ENCODE measurements around the gene CWC15. TPM values are rescaled to one million over a fixed set of nuclear protein-coding genes. Genes with fewer than 3 reads are reported as not detected.

The CWC15 gene
- total and polyA plus RNA-seq, 2 donors (not counting 3 experiments of a cell fraction or from before 2014, with no cell fraction given) = 16.9 to 72.0 TPM

GRCh38 chr11:94934362-94934761 lies 39.0 kb downstream of the CWC15 start:
- no TSS peak for BruUV-seq (replicated peaks)
- CTCF ChIA-PET = interaction anchor here (0.7 to 4.5 kb wide), 6 partner anchors 10 to 311 kb away, joined by 3 to 18 read pairs (median 4); no protein-coding TSS in a partner anchor

GRCh38 chr11:94933223-94934130 lies 39.9 kb downstream of the CWC15 start:
- intact Hi-C loops (cut with micrococcal nuclease) (loop anchor here (1.0 to 10.0 kb wide), 8 partner anchors 7 to 799 kb away; partner anchors contain the start of genes CWC15 and KDM4D), dilution Hi-C loops (cut with MboI; ENCODE audit: extremely low pct_ligation_motif_present, low sequenced_read_pairs) (no loop called here)
- Histone ChIP-seq H2AFZ (ENCODE audit: low read depth, low read length) (peak overlapping the region; percentile 36), H3K9ac (replicated peaks; ENCODE audit: extremely low read depth, insufficient read depth, low read length) (peak overlapping the region; percentile 78), H3K9me1 (replicated peaks; ENCODE audit: control insufficient read depth, extremely low read depth, insufficient read depth, low read length) (no peaks in the 10 kb centered on the region), H3K9me3 (replicated peaks; ENCODE audit: control insufficient read depth, insufficient read depth, low read length) (no peaks in the 10 kb centered on the region), H3K4me2 (ENCODE audit: insufficient read depth, low read length) (peak overlapping the region; percentile 79), H3K27me3 (ENCODE audit: control insufficient read depth in 2 of 2, insufficient read depth in 2 of 2, low read length in 2 of 2) (no peaks in the 10 kb centered on the region), H3K27ac (ENCODE audit: insufficient read depth, low read depth, low read length) (peak overlapping the region; percentile 96), H3K36me3 (ENCODE audit: control insufficient read depth in 2 of 2, extremely low read depth in 1 of 2, insufficient read depth in 2 of 2, low read length in 2 of 2) (no peaks in the 10 kb centered on the region), H4K20me1 (replicated peaks; ENCODE audit: control insufficient read depth, extremely low read depth, insufficient read depth, low read length) (no peaks in the 10 kb centered on the region), H3K4me1 (ENCODE audit: control insufficient read depth, extremely low read depth, insufficient read depth, low read length) (peaks cover 46% of the 10 kb centered on the region), H3K79me2 (ENCODE audit: control insufficient read depth, insufficient read depth, low read length) (no peaks in the 10 kb centered on the region), H3K4me3 (replicated peaks in 1 of 3; ENCODE audit: insufficient read depth in 1 of 3, low read depth in 1 of 3, low read length in 3 of 3) (no peak overlapping the region)
- ChIA-PET CTCF (interaction anchor here (0.7 to 4.5 kb wide), 4 partner anchors 9 to 35 kb away, joined by 3 to 18 read pairs (median 12); no protein-coding TSS in a partner anchor), POLR2A (interaction anchor here (1.0 to 1.1 kb wide), 2 partner anchors 40 to 139 kb away, joined by 3 to 5 read pairs; partner anchors contain the start of genes CWC15 and KDM4D)
- DNase-seq (ENCODE audit: low read depth, low spot score) (peak; percentile 86), FAIRE-seq (peak; percentile 98)
- BruUV-seq (replicated peaks) = TSS peak; percentile 54
- TF ChIP-seq GATA2 (IDR thresholded peaks at IDR 0.05; ENCODE audit: insufficient read depth, insufficient read length, low read depth, low read length) (peak; percentile 81), POLR2AphosphoS5 (IDR thresholded peaks at IDR 0.05; ENCODE audit: insufficient read depth, low read depth, low read length) (peak; percentile 66), JUN (IDR thresholded peaks at IDR 0.05; ENCODE audit: borderline replicate concordance, insufficient read depth, insufficient read length, low read depth) (peak; percentile 56), FOS (IDR thresholded peaks at IDR 0.05; ENCODE audit: borderline replicate concordance, insufficient read depth, low read length) (peak; percentile 31), EZH2 (IDR thresholded peaks at IDR 0.05; ENCODE audit: borderline replicate concordance, low read depth, low read length, severe bottlenecking) (no peak), POLR2A (IDR thresholded peaks at IDR 0.05; ENCODE audit: low read depth, low read length) (no peak)

More at GRCh38 chr11:94934362-94934761, 39.0 kb downstream of the CWC15 start:
- Histone ChIP-seq H3K27ac (ENCODE audit: insufficient read depth, low read depth, low read length) (peak overlapping the region; percentile 96), H3K4me2 (ENCODE audit: insufficient read depth, low read length) (peak overlapping the region; percentile 71), H3K9ac (replicated peaks; ENCODE audit: extremely low read depth, insufficient read depth, low read length) (peak overlapping the region; percentile 78), H3K4me3 (replicated peaks in 1 of 3; ENCODE audit: insufficient read depth in 1 of 3, low read depth in 1 of 3, low read length in 3 of 3) (no peak overlapping the region), H3K4me1 (ENCODE audit: control insufficient read depth, extremely low read depth, insufficient read depth, low read length) (peaks cover 49% of the 10 kb centered on the region), H4K20me1 (replicated peaks; ENCODE audit: control insufficient read depth, extremely low read depth, insufficient read depth, low read length) (no peaks in the 10 kb centered on the region), H3K36me3 (ENCODE audit: control insufficient read depth in 2 of 2, extremely low read depth in 1 of 2, insufficient read depth in 2 of 2, low read length in 2 of 2) (no peaks in the 10 kb centered on the region), H3K9me3 (replicated peaks; ENCODE audit: control insufficient read depth, insufficient read depth, low read length) (no peaks in the 10 kb centered on the region), H3K27me3 (ENCODE audit: control insufficient read depth in 2 of 2, insufficient read depth in 2 of 2, low read length in 2 of 2) (no peaks in the 10 kb centered on the region), H2AFZ (ENCODE audit: low read depth, low read length) (peak overlapping the region; percentile 19), H3K9me1 (replicated peaks; ENCODE audit: control insufficient read depth, extremely low read depth, insufficient read depth, low read length) (no peaks in the 10 kb centered on the region), H3K79me2 (ENCODE audit: control insufficient read depth, insufficient read depth, low read length) (no peaks in the 10 kb centered on the region)
- TF ChIP-seq FOS (IDR thresholded peaks at IDR 0.05; ENCODE audit: borderline replicate concordance, insufficient read depth, low read length) = no peak
- POLR2A ChIA-PET = interaction anchor here (1.0 to 1.1 kb wide), 2 partner anchors 39 to 140 kb away, joined by 3 to 5 read pairs; partner anchors contain the start of genes CWC15 and KDM4D
- FAIRE-seq = no peak
- peak; percentile 55 for DNase-seq (ENCODE audit: low read depth, low spot score)
- dilution Hi-C loops (cut with MboI; ENCODE audit: extremely low pct_ligation_motif_present, low sequenced_read_pairs) (no loop called here), intact Hi-C loops (cut with micrococcal nuclease) (loop anchor here (1.0 to 10.0 kb wide), 4 partner anchors 8 to 800 kb away; partner anchors contain the start of genes CWC15 and KDM4D)

Measured in endothelial cell of umbilical vein (primary cell).